GM18951 (cell line): ENCODE results near the gene DNM2.

Experiments used
- POLR2A ChIP-seq: IDR thresholded peaks from 4 replicates; pipeline ENCODE4 v1.6.1; 2011; ENCODE audit warnings: mild to moderate bottlenecking; ENCODE audit not compliant: insufficient read length, insufficient read depth; ENCODE audit errors: extremely low read depth
- in situ Hi-C: fragments of 300-500 bp; cut with MboI; formaldehyde crosslinking; loops from one replicate; pipeline ENCODE4 v1.12.0; 2022; ENCODE audit warnings: low sequenced_read_pairs, mixed read lengths, inconsistent platforms; ENCODE audit not compliant: unreplicated experiment

The DNM2 gene

DNA sequence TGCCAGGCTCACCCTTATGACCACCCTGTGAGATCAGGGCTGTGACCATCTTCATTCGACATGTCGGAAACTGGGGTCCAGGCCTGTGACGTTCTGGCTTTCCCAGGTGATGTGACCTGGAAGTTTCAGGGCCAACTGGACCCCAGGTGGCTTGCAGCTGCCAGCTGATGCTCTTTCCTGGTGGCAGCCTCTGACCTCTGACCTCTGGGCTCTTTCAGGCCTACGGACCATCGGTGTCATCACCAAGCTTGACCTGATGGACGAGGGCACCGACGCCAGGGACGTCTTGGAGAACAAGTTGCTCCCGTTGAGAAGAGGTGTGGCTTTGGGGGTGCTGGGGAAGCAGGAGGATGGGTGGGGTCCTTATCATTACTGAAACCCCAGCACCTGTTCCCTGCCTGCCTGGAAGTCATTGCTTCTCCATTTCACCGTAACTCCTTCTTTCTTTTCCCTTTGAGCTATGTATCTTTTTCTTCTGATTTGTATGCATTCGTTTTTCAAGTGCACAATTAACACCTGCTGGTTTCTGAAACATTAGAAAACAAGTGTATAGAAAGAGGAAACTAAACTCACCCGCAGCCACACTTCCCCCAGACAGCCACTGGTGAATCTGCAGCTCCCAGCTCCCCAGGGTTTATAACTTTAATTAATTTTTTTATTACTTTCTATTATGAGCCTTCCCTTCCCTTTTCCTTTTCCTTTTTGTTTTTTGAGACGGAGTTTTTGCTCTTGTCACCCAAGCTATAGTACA, 59.2 kb downstream of the DNM2 start:
- in situ Hi-C loops = no loop called here

DNA sequence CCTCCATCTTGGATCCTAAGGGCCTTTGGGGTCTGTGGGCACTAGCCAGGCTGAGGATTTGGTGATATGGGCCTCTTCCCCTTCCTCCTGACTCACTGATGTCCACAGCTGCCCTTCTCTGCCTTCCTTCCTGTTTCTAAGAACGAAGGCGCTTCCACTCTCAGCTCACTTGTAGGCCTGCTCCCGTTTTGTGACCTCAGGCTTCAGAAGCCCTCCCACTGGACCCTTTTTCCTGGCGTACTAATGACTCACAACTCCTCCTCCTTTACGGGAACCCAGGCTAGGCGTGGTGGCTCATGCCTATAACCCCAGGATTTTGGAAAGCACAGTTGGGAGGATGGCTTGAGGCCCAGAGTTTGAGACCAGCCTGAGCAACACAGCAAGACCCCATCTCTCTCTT, 62.5 kb downstream of the DNM2 start:
- in situ Hi-C loops = no loop called here
- TF ChIP-seq POLR2A = no peak

More for the DNA sequence above, 59.2 kb downstream of the DNM2 start:
- TF ChIP-seq POLR2A = no peak

DNA sequence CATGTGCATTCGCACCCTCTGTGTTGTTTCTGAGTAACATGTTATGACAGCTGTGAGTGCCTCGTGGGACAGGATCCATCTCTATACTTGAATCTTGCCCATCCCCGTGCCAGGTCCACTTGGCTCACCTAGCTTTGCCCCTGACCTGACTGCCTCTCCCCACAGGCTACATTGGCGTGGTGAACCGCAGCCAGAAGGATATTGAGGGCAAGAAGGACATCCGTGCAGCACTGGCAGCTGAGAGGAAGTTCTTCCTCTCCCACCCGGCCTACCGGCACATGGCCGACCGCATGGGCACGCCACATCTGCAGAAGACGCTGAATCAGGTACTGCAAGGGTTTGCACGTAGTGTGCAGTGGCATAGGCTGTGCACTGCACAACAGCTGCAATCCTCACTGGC, 64.9 kb downstream of the DNM2 start:
- in situ Hi-C loops = no loop called here
- TF ChIP-seq POLR2A = no peak

DNA sequence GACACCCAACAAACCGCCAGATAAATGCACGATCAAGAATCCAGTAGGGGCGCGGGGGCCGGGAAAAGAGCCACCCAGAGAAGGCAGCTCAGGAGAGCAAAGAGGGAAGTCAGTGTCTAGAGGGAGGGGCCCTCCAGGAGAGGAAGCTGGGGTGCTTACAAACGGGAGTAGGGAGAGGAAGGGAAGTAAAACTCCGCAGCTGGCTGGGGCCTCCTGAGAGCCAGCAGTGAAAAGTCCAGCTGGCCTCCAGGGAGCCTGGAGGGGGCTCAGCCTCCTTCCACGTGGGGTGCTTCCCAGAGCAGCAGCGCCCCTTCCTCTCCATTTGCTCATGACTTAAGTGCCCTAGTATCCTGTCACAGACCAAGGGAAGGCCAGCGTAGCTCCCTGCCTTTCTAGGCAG, 66.4 kb downstream of the DNM2 start:
- TF ChIP-seq POLR2A = no peak
- in situ Hi-C loops = no loop called here

DNA sequence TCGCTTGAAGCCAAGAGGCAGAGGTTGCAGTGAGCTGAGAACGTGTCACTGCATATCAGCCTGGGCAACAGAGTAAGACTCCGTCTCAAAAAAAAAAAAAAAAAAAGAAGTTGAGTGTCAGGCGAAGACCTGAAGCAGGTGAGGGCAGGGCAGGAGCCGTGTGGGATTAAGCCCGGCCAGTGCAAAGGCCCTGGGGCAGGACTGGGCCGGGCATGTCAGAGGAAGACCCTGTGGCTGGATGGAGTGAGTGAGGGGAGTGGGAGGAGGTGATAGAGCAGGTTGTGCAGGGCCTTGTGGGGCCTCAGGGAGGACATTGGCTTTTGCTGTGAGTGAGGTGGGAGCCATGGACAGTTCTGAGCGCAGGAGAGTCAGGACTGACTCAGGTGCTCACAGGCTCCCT, 70.3 kb downstream of the DNM2 start:
- no peak for TF ChIP-seq POLR2A
- in situ Hi-C loops = no loop called here

DNA sequence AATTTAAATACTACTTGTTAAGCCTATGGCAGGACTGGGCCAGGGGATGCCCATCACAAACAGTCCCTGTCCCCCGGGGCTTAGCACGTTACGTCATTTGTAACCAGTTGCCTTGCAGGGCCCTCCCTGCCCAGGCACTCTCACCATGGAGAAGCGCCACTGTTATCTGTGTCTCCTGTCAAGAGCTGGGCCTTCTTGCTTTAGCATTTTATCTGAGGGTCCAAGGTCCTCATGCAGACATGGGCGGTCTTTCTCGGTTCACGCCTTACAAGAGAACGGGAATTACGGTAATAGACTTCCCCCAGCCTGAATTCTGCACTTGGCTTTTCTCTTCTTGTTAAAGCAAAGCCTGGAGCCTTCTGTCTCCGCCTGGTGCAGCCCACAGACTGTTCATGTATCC, 72.0 kb downstream of the DNM2 start:
- in situ Hi-C loops = no loop called here
- TF ChIP-seq POLR2A = no peak

DNA sequence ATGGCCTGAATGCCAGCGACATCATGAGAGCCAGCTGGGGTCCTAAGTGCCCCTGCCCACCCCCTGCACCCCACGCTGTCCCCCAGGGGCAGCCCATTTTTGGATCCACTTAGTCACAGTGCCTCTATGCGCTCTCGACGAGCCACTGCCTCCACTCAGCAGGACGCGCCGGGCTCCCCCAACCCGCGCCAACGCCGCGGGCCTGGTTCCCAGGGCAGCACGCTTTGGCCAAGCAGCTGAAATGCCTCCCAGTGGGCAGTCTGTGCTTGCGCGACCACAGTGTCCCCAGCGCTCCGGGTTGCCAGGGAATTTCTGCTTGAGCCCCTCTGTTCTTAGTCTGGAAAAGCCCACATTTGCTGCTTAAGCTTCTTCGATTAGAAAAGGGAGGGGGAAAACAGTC, 78.8 kb downstream of the DNM2 start:
- no peak for TF ChIP-seq POLR2A
- in situ Hi-C loops = no loop called here

DNA sequence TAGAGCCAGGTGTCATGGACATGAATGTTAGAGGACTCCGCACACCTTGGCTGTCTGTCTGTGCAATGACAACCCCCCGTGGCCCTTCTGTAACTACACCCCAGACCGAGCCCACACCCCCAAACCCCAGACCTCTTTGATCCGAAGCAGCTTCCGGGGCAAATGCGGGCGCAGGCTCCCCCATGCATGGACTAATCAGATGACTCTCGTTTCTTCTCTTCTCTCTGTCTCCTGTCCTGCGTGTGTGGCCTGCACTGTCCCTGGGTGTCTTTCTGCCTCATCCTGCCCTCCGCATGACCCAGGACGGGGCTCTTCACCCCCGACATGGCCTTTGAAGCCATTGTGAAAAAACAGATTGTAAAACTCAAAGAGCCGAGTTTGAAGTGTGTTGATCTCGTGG, 79.2 kb downstream of the DNM2 start:
- in situ Hi-C loops = no loop called here
- no peak for TF ChIP-seq POLR2A

DNA sequence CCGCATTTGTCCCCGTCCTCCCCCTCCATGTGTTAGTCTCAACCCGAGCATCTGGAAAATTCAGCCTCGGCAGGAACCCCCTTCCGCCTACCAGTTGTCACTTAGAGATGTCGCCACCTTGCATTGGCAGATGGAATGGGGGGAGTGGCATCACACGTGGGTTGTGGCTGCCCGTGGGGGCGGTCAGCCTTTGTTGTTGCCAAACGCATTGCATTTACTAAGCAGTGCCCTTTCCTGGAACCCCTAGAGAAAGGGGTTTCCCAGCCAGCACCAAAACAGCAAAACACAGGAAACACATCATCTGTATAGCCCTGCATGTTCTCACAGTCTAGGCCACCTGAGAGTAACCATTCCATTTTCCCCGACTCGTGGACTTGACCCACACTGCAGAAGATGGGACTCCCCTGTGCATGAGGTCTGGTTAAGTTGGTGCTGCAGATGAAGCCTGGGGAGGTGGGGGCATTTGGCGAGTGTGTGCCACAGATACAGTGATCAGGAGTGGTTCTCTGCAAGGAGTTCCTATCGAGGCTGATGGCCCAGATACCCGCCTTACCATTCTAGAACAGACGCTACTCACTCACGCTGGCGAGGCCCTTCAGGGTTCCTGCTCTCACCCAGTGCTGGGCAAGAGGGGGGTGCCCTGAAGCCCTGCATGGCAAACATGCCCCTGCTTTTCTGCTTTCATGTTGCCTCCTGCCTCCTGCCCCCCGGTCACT, 79.8 kb downstream of the DNM2 start:
- TF ChIP-seq POLR2A = no peak
- in situ Hi-C loops = no loop called here

DNA sequence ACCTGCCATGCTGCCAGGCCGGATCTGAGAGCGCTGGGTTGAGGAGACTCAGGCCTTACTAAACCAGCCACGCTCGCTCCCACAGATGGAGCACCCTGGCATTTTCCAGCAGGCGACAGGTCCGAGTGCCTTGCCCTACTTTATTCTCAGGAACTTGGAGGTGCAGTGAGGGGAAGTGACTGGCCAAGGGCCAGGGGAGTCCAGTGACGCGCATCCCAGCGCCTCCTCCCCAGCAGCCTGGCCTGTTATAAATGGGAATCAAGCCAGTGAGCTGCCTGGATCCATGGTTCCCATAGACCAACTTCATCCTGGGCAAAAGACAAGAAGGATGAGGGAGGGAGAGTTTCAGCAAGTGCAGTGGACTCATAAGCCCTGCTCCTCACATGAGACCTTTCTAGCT, 82.6 kb downstream of the DNM2 start:
- in situ Hi-C loops = no loop called here
- no peak for TF ChIP-seq POLR2A

DNA sequence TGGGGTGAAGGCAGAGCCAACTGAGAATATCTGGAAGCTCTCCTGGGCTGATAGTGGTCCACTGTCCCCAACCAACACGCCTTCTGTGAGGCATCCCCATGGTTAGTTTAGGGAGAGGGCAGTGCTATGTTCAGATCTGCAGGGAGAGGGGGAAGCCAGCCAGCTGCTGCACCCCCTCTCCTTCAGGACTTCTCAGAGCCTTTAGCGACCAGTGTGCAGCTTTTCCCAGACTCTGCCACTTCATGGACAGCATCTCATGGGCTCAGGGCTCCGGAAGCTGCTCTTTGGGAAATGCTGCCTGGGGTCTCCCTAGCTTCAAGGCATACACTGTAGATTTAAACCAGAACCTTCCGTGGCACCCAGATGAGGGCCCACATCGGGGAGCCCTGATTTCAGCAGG, 84.6 kb downstream of the DNM2 start:
- in situ Hi-C loops = no loop called here
- TF ChIP-seq POLR2A = no peak

DNA sequence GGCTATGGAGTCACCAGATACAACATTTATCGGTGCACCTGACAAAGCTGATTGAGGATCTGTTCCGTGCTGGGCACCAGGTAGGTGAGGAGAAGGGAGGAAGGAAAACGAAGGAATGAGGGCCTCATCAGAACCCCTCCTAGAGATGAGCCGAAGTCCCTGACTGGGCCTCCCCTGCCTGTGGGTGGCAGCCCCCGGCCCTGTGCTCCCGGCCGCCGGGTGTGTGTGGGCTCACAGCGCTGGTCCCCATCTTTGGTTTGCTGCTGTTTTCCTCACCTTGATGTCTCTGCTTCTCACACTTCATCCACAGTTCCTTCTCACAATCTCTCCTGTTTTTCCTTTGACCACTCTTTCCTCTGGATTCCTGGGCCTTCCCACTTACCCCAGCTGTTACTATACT, 85.4 kb downstream of the DNM2 start:
- no peak for TF ChIP-seq POLR2A
- in situ Hi-C loops = no loop called here

DNA sequence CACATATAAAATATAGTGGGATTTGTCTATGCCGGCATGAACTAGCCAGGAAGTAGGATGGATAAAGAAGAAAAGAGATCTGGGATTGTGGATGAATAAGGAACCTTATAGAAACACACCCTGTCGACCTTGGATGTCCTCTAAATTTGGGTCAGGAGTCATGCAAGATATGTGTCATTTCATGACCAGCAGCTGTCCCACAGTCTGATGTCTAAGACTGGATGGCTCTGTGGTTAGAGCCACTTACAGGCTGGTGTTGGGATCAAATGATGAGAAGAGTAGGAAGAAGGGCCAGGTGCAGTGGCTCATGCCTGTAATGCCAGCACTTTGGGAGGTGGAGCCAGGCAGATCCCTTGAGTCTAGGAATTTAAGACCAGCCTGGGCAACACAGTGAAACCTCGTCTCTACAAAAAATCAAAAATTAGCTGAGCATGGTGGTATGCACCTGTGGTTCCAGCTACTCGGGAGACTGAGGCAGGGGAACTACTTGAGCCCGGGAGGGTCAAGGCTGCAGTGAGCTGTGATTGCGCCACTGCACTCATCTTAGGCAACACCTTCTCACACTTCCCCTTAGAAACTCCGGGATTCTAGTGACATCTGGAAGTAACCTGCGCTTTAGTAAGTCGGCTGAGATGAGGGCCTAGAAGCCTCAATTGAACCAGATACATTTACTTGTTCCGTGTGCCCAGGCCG, 87.3 kb downstream of the DNM2 start:
- in situ Hi-C loops = no loop called here
- no peak for TF ChIP-seq POLR2A
